ENCODE results near the gene GOLPH3L. TPM values are rescaled to one million over a fixed set of nuclear protein-coding genes. Genes with fewer than 3 reads are reported as not detected.
"Not testable (repeated sequence)": the region's sequence is repeated elsewhere in the genome, so short reads cannot be mapped to it uniquely, and the experiment has no call there.

The GOLPH3L gene
- total RNA-seq (ENCODE audit: low replicate concordance) = 12.8 and 30.1 TPM in 2 replicates

DNA sequence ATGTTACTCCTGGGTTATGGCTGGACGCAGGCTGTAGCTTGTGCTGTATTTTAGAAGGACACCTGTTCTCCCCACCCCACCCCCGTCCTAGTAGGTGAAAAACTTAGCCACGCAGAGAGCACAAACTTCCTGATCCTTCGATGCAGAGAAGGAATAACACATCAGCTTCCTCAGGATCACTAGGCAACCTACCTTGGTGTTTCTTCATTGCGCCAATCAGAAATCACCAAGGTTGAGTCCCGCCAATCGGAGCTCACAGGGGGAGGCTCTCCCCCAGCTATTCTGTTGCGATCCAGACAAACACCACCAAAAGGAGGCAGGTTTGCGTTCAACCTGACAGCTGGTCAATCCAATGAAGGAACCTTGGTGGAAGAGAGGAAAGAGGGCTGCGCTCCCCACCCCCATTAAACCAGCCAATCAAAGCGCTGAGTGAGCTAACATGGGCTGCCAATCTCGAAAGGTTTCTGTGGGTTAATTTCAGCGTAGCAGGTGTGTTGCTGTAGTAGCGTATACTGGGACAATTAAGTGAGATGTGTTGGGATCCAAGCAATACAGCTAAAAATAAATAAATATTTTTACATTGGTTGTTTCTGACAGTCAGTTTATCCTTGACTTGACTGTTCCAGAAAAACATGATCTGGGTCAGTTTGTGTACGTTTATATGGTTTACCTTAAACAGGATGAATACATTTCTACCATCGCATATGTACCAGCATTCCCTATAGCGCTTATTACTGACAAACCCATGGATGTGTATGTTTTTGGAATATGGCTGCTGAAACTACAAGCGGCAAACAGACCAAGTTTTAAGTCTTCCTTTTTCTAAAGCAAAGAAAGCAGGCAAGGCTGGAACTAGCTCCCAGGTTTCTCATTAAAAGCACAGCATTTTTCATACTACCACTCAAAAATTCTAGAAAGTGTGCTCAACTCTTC lies at the start of gene GOLPH3L:
Gene GOLPH3L, minus strand, starts transcription at position 160 of the 933 bp plus-strand sequence. CDS start 2,316 bp downstream, outside the sequence.
- peak within 1 kb of the TSS; percentile 76 for H3K4me3 ChIP-seq (ENCODE audit: low read depth, low read length)
- DNase-seq (ENCODE audit: low read depth) = peak; percentile 98
- TF ChIP-seq, protein P1, sequence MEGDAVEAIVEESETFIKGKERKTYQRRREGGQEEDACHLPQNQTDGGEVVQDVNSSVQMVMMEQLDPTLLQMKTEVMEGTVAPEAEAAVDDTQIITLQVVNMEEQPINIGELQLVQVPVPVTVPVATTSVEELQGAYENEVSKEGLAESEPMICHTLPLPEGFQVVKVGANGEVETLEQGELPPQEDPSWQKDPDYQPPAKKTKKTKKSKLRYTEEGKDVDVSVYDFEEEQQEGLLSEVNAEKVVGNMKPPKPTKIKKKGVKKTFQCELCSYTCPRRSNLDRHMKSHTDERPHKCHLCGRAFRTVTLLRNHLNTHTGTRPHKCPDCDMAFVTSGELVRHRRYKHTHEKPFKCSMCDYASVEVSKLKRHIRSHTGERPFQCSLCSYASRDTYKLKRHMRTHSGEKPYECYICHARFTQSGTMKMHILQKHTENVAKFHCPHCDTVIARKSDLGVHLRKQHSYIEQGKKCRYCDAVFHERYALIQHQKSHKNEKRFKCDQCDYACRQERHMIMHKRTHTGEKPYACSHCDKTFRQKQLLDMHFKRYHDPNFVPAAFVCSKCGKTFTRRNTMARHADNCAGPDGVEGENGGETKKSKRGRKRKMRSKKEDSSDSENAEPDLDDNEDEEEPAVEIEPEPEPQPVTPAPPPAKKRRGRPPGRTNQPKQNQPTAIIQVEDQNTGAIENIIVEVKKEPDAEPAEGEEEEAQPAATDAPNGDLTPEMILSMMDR (IDR thresholded peaks at IDR 0.05; ENCODE audit: insufficient read depth, low read length) = peak; percentile 38

DNA sequence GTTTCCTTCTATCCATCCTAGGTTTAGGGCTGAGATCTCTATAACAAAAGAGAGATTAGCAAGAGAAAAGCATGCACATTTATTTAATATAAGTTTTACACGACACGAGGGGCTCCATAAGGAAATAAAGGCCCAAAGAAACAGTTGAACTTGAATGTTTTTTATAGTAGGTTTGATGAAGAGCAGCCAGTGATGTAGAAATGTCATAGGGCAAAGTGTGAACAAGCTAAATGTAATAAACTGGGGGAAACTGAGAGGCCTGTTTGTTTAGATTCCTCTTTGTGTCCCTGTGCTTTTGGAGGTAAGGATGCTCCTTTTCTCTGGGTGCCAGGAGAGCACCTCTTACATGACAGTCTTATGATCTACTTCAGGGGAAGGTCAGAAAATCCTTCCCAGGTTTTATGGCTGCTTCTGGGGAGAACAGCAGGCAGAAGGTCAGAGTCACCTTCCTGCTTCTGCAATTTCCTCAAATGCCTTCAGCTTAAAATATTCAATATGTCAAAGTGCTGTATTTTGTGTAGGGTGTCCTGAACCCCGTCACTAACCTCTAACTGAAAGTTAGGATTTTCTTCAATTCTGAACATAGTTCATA lies 33.3 kb upstream of the GOLPH3L start:
- TF ChIP-seq, protein P1 (IDR thresholded peaks at IDR 0.05; ENCODE audit: insufficient read depth, low read length) = no peak
- no peak for DNase-seq (ENCODE audit: low read depth)
- no peak overlapping the region for H3K4me3 ChIP-seq (ENCODE audit: low read depth, low read length)

DNA sequence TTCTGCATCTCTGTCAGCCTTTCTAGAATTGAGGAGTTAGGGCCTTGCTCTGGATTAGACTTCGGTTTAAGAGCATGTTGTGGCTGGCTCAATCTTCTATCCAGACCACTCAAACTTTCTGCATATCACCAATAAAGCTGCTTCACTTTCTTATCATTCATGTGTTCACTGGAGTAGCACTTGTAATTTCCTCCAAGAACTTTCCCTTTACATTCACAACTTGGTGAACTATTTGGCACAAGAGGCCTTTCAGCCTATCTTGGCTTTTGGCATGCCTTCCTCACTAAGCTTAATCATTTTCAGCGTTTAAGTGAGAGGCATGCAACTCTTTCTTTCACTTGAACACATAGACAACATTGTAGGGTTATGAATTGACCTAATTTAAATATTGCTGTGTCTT lies 27.4 kb upstream of the GOLPH3L start:
- peak; percentile 15 for DNase-seq (ENCODE audit: low read depth)
- H3K4me3 ChIP-seq (ENCODE audit: low read depth, low read length) = no peak overlapping the region
- TF ChIP-seq, protein P1 (IDR thresholded peaks at IDR 0.05; ENCODE audit: insufficient read depth, low read length) = no peak

DNA sequence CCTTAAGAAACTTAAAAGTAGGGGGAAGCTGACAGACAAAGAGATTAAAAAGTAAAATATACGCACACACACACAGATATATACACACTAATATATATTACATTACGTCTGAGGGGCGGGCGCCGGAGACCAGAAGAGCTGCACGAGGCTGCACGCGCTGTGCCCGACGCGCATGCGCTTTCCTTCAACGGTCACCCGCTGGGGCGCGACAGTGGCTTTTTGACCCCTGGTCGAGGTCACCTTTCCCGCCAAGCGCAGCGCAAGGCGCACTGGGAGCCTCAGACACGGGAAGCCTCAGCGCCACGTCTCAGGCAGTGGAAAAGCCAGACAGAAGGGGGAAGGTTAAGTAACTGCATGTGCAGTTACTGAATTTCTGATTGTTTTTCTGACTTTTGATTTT lies 23.7 kb upstream of the GOLPH3L start, which contains the start of gene HORMAD1:
Gene HORMAD1, minus strand, starts transcription at position 193 of the 400 bp plus-strand sequence. CDS start 1,390 bp downstream, outside the sequence.
- no peak within 1 kb of the TSS for H3K4me3 ChIP-seq (ENCODE audit: low read depth, low read length)
- no peak for DNase-seq (ENCODE audit: low read depth)
- TF ChIP-seq, protein P1 (IDR thresholded peaks at IDR 0.05; ENCODE audit: insufficient read depth, low read length) = no peak

DNA sequence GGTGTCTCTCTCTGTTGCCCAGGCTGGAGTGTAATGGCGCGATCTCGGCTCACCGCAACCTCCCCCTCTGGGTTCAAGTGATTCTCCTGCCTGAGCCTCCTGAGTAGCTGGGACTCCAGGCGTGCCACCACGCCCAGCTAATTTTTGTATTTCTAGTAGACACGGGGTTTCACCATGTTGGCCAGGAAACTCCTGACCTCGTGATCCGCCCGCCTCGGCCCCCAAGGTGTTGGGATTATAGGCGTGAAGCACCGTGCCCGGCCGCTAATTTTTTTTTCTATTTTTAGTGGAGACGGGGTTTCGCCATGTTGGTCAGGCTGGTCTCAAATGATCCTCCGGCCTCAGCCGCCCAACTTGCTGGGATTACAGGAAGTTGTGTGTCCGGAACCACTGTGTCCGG lies 23.1 kb upstream of the GOLPH3L start:
- no peak overlapping the region for H3K4me3 ChIP-seq (ENCODE audit: low read depth, low read length)
- TF ChIP-seq, protein P1 (IDR thresholded peaks at IDR 0.05; ENCODE audit: insufficient read depth, low read length) = no peak
- DNase-seq (ENCODE audit: low read depth) = no peak

DNA sequence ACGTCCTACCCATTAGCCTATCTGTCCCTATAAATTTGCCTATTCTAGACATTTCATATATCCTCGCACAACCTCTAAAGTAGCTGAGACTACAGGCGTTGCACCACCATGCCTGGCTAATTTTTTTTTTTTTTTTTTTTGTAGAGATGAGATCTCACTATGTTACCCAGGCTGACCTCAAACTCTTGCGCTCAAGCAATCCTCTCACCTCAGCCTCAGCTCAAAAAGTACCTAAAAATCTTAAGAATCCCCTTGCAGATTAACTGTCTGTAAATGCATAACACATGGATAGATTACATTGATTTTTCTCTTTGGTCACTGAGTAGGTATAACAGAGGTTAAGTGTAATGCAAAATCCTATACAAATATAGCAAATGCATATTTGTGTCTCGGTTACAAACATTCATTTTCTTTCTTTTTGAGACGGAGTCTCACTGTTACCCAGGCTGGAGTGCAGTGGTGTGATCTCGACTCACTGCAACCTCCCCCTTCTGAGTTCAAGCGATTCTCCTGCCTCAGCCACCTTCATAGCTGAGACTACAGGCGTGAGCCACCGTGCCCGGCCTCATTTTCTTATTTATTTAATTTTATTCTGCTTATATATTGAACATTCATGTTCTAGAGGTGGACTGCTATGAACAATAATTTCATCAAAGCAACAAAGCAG lies 21.4 kb upstream of the GOLPH3L start:
- DNase-seq (ENCODE audit: low read depth) = no peak
- no peak overlapping the region for H3K4me3 ChIP-seq (ENCODE audit: low read depth, low read length)
- TF ChIP-seq, protein P1 (IDR thresholded peaks at IDR 0.05; ENCODE audit: insufficient read depth, low read length) = no peak

DNA sequence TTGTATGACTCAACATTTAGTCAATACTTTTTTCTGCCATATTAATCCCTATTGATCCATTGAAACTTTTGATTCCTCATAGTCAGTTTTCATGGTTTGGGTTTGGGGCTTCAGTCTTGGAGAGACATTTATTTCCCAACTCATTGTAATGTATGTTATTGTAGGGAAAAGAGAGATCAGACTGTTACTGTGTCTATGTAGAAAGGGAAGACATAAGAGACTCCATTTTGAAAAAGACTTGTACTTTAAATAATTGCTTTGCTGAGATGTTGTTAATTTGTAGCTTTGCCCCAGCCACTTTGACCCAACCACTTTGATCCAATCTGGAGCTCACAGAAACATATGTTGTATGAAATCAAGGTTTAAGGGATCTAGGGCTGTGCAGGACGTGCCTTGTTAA lies 12.1 kb upstream of the GOLPH3L start:
- DNase-seq (ENCODE audit: low read depth); H3K4me3 ChIP-seq (ENCODE audit: low read depth, low read length): not testable (repeated sequence)
